ENCODE data around the gene GAREM1.

DNA sequence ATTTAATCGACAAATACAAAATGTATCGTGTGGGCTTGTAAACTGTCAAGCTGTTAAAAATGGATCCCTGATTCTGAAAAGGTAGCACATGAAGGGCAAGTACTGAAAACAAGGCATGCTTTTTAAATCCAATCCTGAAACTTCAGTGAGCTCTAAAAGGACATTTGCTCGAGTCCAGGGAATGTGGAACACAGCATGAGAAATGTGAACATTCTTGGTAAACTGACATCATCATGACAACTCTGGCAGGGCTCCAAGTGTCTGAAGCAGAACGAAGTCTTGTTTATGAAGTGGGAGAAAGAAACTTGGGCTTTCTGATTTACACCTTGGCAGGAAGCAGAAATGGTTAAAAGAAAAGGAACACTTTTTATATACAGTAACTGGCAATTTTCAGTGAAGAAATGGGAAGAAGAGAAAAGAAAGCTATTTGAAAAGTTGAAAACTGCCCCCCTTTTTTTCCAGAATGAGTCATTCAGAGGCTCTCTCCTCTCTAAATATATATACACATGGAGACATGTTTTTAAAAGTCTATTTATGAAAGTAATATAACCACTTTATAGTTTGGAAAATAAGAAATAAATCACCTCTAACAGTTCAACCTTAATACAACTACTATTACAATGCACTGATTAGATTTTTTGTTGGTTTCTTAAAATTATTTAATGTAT, 120.8 kb downstream of the GAREM1 start:
- TF ChIP-seq, protein P1, sequence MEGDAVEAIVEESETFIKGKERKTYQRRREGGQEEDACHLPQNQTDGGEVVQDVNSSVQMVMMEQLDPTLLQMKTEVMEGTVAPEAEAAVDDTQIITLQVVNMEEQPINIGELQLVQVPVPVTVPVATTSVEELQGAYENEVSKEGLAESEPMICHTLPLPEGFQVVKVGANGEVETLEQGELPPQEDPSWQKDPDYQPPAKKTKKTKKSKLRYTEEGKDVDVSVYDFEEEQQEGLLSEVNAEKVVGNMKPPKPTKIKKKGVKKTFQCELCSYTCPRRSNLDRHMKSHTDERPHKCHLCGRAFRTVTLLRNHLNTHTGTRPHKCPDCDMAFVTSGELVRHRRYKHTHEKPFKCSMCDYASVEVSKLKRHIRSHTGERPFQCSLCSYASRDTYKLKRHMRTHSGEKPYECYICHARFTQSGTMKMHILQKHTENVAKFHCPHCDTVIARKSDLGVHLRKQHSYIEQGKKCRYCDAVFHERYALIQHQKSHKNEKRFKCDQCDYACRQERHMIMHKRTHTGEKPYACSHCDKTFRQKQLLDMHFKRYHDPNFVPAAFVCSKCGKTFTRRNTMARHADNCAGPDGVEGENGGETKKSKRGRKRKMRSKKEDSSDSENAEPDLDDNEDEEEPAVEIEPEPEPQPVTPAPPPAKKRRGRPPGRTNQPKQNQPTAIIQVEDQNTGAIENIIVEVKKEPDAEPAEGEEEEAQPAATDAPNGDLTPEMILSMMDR (IDR thresholded peaks at IDR 0.05; ENCODE audit: low read length), result no peak
- TF ChIP-seq EZH2 (IDR thresholded peaks at IDR 0.05; ENCODE audit: borderline replicate concordance, low read length), result no peak
